Measurements from ENCODE around the gene COA5. TPM values are rescaled to one million over a fixed set of nuclear protein-coding genes. Genes with fewer than 3 reads are reported as not detected.

COA5 gene
- total and polyA plus RNA-seq, 2 experiments from 2014 or later: 32.7 to 42.0 TPM

DNA sequence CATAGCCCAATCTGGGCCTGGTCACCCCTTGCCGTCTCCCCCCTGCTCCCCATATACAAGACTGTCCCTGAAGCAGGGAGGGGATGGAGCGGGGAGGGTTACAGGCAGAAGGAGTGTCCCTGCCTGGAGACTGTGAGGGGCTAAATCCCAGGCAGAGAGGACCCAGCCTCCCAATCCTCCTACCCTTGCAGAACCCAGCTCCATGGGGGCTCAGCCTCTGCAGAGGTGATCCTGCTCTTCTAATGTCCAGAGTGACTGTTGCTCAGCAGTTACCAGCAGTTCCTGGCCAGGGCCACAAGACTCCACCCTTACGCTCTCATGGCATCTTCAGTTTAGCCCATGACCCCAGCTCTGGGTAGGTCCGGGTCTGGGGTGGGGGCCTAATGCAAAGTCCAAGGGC is 58.1 kb downstream of the COA5 start:
- Histone ChIP-seq H2AFZ (no peak overlapping the region), H3K27ac (no peak overlapping the region), H3K9me3 (ENCODE audit: low read depth) (no peaks in the 10 kb centered on the region), H4K20me1 (ENCODE audit: insufficient read depth) (no peaks in the 10 kb centered on the region), H3K27me3 (replicated peaks; ENCODE audit: insufficient read depth) (no peaks in the 10 kb centered on the region), H3K36me3 (ENCODE audit: low read depth) (no peaks in the 10 kb centered on the region), H3K4me1 (ENCODE audit: insufficient read depth) (no peaks in the 10 kb centered on the region), H3K4me3 (no peak overlapping the region), H3K4me2 (ENCODE audit: unreplicated experiment) (no peak overlapping the region), H3K79me2 (ENCODE audit: insufficient read depth) (no peaks in the 10 kb centered on the region), H3K9me2 (ENCODE audit: insufficient read depth) (no peaks in the 10 kb centered on the region), H3F3A (ENCODE audit: insufficient read depth) (peaks cover 11% of the 10 kb centered on the region; the same call in 1 of the 2 replicates), H3K9ac (no peak overlapping the region)
- in situ Hi-C loops (cut with MboI): no loop called here
- no peak for TF ChIP-seq EZH2 (IDR thresholded peaks at IDR 0.05; ENCODE audit: insufficient read depth, poor library complexity, severe bottlenecking)
- no peak for TF ChIP-seq EZH2phosphoT487 (IDR thresholded peaks at IDR 0.05; ENCODE audit: insufficient read depth, low read depth)
- no peak for DNase-seq
- 97 to 99% methylated on average over 4 of the region's 4 CpGs for WGBS, 2 experiments (ENCODE audit: low coverage in 1 of 2, low lambda C conversion rate in 2 of 2, missing lambda C conversion rate in 2 of 2)

Other genes starting within 250 kb of the COA5 start
- 16.0 and 22.8 TPM in 2 replicates for gene INPP4A, start 163.7 kb downstream of the COA5 start, total RNA-seq (2014; rRNA removed; shearing (Covaris generic))
- gene INPP4A, start 163.7 kb downstream of the COA5 start, polyA plus RNA-seq (2016; fragmentation: Nextera tagmentation; extraction: Ambion mirVana): 8.0 and 9.5 TPM in 2 replicates
- 46.0 and 71.8 TPM in 2 replicates for gene UNC50, start 77 bp upstream of the COA5 start, total RNA-seq (2014; rRNA removed; shearing (Covaris generic))
- gene UNC50, start 77 bp upstream of the COA5 start, polyA plus RNA-seq (2016; fragmentation: Nextera tagmentation; extraction: Ambion mirVana): 80.5 and 88.6 TPM in 2 replicates
- gene MGAT4A, start 122.6 kb upstream of the COA5 start, total RNA-seq (2014; rRNA removed; shearing (Covaris generic)): under 0.01 TPM in 1 of 2 replicates, not detected in the other
- gene MGAT4A, start 122.6 kb upstream of the COA5 start, polyA plus RNA-seq (2016; fragmentation: Nextera tagmentation; extraction: Ambion mirVana): not detected in 2 replicates